HG02763 (cell line): ENCODE results near the gene NFIA.

ENCODE experiments used
- ATAC-seq: cut with Tn5 transposase; IDR thresholded peaks from one replicate; pipeline ENCODE4 v1.9.1; 2021; ENCODE audit warnings: mild to moderate bottlenecking, moderate library complexity; ENCODE audit not compliant: unreplicated experiment

The NFIA gene

DNA sequence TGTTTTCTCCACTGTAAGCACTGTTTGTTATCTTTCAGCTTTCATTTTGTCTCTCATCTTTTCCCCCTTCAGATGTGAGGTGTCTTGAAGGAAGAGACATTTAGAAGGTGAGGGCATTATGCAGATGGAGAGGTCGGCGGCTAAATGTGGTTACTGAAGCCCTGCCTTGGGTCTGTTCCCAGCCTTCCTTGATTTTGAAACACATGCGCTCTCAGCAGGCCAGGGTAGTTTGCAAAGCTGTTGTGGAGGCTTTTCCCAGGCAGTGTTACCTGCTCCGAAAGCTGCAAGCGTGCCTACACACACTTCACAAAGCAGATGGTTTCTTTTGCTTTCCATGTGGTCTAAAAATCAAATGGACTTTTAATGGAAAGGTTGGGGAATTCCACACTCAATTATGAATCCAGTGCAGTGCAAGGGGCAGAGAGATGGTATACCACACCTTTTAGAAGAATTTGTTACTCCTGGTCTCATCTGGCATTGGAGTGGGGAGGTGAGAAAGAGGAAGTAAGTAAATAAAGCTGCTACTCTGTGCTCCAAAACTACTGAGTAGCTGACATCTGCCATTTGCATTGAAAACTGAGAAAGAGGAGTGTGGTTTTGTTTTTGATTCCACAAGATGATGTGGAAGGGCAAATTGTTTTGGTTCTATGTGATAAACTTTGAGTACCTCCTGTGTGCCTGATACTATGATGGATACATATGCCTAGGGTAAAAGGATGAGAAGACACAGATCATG, 91.9 kb downstream of the NFIA start:
- ATAC-seq: no peak

DNA sequence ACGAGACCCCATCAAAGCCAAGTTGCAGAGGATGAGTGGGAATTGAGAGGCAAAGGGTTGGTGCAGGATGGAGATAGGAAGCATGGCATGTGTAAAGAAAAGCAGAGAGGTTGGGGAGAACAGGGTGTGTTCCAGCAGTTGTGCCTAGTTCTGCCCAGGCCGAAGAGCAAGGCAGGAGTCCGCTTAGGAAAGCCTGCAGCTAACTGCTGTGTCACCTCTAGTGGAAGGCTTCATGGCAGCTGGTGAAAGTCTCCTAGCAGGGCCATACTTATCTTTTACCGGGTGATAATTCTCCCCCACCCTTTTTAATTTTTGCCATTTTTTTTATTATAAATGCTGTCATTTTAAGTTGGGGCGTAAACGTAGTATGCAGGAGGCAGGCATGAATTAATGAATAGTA, 93.6 kb downstream of the NFIA start:
- no peak for ATAC-seq

DNA sequence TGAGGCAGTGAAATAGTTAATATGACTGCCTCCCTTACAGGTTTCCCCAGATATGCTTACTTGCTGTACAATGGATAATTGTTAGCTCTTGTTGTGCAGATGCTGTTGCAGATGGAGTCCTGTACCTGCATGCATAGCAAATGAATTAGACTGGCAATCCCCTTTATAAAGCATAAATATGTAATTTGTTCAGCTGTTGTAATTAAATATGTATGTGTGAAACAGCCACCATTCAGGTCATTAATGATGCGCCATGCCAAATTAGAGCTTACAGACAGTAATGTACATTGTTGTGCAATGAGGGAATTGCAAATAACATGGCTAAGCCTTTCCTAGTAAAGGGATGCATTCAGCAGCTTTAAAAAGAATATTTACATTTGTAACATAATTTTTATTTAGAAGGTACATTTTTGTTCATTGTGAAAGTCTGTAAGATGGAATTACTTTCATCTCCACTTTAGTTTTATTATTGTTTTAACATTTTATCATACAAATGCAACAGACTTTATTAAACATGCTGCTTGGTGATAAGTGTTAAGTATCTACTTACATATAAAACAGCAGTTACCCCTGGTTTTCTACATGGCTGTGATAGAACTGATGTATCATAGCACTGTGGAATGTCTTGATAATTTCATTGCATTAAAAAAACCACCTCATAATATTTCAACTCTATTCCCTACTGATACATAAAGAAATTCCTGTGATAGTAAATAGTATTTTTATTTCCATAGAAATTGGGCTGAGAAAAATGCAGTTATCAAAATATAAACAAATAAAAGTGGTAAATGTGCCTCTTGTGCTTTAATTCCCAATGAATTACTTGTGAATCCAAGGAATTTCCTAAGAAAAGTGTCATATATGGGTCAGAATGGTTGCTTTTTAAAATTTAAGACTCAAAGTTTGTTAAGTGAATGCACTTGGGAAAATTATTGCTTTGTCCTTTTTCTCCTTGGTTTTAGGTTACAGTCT, 99.0 kb downstream of the NFIA start:
- no peak for ATAC-seq

DNA sequence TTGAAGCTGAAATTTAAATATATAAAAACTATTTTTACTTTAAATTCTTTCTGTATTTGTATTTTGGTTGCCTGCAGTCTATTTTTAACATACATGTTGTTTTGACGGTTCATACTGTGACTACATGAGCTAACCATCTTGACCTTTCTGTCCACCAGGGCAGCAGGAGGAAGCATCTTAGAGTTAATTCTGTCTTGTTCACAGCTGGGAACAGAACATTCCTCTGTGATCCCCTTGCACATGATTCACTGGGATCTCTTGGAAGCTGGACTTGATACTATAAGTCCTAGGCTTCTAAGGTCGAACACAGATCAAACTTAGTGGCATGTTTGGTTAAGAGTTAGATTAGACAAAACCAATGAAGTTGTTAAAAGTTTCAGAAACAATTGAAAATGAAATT, 99.7 kb downstream of the NFIA start:
- ATAC-seq: no peak

DNA sequence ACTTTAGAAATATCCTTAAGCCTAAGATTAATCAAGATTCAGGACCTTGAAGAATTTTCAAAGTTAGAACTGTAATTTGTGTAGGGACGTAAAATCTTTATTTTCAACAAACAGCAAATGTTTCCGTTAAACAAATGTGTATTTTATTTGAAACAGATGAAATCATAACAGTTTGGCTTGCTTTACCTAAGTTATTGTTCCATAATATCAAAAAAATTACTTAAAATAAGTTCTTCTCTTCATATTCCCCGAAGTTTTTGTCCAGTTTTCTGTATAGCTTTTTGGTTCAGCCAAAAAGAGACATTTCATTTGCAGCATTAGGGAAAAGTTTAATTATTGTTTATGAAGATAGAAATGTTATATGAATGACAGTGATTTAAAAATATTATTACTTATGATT, 100.1 kb downstream of the NFIA start:
- no peak for ATAC-seq

DNA sequence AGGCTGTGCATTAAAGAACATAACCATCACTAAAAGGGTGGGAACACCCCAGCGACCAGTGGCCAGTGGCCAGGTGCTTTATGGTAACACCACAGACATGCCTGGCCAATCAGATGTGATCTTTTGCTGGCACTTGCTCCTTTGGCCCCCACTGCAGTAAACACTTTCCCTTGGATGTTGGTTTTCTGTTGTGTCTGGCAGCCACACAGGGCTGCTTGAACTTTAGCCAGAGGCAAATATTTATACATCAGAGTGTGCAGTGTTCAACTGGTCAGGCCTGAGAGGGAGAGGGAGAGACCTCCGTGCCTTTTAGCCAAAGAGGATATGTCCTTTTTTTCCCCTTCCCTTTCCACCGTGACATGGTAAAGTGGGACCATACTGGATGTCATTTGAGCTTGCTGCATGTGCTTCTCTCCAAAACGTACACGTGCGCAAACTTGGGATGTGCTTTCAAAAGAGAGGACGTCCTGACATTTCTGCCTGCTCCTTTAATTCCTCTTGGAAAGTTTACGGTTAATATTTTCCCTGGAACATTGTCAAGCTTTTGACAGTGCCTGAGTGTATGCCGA, 101.2 kb downstream of the NFIA start:
- no peak for ATAC-seq

DNA sequence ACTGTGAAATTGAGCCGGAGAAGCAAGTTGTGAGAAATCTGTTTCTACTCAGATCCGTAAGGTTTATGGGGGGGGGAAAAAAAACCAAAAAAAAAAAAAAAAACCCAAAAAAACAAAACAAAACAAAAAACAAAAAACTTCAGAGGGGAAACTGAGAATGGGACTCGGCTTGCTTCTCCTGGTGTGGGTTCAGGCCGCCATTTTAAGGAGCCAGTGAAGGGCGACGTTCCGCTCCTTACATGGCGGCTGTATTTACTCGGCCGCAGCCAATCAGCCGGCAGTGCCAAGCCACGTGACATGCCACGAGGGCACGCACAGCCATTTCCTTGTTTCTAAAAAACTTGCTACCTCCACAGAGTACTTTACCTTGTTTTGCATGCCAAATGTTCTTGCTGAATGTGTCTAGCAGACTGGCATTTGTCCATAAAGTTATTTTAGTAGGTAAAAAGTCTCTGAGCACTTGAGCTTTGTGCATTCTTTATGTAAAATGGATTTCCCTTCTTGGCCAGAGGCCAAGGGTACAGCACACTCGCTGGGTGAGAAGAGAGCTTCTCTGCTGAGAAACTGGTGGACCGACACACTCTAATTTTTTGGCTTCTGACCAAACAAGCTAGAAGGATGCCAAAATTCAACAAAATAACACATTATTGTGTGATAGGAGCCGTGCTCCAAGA, 101.8 kb downstream of the NFIA start:
- ATAC-seq: no peak

DNA sequence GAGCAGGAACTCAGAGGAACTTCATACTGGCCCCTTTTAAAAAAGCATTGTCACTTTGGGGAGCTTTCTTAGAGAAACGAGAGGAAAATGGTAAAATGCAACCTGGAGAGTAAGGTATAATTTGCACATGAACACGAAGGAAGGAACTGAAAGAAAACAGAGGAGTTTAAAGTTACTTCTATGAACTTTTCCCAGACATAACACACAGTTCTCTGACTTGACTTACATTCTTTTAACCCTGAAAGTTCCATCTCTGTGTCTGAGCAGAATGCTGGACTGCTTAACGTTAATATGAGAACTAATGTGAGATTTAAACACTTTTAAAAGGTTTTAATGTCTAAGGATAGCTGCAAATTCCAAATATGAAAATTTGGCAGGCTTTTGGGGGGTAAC, 102.3 kb downstream of the NFIA start:
- no peak for ATAC-seq

DNA sequence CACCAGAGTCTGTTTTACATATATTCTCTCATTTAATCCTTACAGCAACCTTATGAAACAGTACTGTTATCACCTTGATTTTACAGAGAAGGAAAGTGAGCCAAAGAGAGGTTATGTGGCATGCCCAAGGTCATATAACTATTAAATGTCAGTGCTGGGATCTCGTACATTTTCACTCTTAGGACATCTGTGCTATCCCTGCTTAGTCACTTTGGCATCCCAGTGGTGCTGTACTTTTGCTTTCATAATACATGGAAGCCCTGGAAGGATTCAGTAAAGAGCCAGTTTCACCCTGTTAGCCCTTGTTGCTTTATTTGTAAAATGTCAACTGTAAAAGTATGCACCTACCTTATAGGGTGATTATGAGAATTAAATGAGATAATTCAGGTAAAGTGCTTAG, 104.4 kb downstream of the NFIA start:
- ATAC-seq: no peak

DNA sequence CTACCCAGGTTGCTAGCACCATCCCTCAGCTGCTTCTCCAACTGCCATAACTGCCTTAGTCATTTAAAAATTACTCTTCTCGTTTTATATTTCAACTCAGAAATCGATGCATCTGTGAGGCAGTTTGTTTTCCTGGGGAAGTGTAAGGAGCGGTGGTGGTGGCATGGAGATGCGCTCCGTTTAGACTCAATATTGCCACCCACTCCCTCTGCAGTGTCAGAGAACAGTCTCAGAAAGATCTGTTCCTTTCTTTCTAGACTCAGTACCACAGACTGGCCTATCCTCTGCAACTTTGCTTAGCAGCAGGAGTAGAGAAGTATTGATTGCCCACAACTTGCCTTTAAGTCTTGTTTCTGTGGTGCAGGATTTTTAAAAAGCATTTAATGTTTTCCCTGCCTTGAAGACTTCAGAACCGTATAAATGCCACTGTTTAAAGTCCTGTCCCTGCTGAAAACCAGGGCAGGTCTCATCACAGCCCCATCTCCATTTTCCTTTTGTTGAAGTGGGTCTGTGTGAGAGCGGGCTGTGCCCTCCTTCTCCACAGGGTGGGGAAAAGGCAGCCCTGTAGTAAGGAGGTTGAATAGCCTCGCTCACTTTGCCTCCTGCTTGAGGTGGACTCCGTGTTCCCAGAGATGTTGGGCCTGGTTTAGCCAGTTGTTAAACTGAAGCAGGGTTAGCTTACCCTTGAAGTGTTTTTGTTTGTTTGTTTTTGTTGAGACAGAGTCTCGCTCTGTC, 105.2 kb downstream of the NFIA start:
- no peak for ATAC-seq

DNA sequence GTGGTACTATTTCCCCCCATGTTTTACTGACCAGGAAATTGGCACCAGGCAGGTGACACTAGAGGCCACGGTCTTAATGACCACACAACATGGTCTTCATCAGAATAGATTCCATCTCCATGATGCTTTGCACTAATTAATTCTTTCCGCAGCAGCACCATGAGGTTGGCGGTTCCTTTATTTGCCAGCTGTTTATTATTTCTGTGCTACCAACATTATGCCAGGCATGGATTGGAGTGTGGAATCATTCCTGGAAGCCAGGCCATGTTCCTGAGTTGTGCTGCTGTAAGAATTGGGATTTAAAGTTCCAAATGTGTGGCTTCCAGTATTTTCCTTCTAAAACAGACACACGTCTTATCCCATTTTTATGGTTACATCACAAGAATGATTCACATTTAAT, 107.8 kb downstream of the NFIA start:
- no peak for ATAC-seq

DNA sequence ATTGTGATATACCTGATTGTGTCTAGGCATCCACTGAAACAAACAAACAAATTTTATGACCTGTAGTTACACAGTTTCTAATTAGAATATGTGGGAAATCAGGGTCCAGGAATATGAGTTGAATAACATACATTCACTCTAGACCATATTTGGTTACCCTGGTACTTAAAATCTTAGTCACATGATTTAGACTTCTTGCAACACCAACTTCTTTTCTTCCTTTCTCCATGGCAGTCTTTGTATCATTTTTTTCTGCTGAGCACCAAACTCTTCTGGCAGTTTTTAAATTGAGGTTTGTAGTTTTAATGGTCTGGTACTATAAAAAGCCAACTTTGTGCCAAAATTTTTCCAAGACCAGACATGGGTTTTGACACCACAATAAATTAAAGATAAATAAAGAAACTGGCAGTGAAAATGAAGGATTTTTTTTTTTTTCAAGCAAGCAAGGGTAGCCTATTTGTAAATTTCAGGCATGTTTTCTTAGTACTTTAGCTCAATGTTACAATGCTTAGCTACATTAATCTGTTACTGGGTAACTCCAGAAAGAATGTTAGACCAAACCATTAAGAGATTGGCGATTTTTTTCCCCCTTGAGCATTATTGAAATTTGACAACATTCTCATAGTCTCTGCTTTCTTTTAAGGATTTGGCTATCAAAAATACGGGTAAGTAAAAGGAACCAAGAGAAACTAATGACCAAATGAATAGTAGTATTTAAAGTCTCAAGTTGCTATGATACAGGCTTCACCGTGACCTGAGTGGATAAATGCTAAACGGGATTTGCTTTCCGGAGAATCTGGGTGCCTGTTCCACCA, 108.5 kb downstream of the NFIA start:
- no peak for ATAC-seq

DNA sequence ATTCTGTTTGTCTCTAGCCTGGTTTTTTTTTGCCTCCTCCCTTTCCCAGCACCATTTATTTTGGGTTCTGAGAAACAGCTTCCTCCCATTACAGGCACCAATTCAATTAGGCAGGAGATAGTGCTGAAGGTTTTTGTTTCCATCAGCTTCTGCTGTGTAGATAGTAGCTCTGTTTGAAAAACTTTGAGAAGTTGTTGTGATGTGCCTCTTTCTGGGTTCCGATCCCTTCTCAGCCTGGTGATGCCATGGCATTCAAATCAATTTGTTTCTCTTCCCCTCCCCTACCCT, 109.0 kb downstream of the NFIA start:
- no peak for ATAC-seq

DNA sequence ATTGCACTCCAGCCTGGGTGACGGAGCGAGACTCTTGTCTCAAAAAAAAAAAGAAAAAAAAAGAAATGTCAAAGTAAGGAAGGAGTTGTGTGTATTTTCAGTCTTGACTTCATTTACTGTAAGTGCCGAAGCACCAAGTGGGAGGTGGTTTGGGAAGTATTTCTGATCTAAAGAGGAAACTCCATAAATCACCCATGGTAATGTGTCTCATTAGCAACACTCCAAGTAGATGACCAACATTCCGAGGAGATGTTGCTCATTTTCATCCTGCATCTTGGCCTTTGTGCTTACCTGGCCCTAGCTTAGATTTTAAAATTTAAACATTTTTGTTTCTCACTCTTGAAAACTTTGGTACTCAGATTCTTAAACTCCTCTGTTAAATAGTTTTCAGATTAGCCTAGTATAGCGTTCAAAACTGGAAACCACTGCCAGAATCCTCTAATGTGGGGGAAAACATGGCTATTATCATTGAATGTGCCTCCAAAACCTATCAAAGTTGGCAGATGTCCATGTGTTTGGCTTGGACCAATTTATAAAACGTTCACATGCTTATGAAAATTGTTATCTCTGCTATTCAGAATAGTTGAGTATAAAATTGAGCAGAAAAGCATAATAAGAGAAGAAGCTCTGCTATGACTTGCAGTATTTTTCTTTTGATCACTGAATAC, 110.4 kb downstream of the NFIA start:
- no peak for ATAC-seq

DNA sequence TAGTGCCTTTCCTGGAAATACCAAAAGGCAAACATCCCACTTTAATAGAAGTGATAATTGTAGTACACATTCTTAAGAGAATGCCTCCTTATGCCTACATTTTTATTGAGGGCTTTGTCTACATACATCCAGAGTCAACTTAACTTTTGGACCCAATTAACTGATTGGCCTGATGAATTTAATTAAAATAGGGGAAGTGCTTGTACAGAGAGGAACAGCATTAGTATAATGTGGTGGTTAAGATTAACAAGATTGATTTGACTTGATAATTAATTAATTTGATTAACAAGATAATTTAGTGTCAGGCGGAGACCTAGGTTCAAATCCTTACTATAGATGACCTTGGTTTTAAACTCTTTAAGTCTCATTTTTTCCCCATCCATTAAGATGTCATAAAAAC, 111.4 kb downstream of the NFIA start:
- ATAC-seq: no peak

DNA sequence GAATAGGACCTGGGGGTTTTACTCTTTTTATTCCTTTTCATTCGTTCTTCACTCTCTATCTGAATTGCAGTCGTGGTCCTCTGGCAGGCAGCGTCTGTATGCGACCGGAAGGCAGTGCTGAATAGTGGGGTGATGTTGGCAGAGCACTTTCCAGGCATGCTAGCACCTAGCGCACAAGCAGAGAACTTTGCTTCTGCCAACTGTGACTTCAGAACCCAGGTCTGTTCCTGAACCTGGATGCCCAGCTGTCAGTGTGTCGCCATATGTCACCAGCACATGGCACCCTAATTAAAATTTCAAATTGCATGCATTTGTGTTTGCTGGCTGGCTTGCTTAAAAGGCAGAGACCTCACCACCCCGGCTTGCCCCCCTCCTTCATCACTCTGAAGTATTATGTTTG, 116.2 kb downstream of the NFIA start:
- no peak for ATAC-seq

DNA sequence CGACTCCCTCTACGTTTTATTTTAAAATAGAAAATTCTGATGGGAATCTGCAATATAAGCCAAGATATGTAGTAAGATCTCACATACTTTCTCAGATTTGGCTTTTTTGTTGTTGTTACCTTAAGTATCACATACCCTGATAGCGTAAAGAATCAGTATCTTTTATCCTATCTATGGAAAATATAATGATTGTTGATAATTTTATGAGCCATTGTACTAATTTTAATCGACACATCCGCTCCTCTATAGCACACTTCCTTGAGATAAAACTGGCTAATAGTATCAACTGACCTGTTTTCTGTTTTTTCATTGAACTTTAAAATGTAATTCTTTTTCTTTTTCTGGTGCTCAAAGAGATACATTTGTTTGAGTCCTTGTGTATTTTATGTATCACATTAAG, 118.7 kb downstream of the NFIA start:
- no peak for ATAC-seq

DNA sequence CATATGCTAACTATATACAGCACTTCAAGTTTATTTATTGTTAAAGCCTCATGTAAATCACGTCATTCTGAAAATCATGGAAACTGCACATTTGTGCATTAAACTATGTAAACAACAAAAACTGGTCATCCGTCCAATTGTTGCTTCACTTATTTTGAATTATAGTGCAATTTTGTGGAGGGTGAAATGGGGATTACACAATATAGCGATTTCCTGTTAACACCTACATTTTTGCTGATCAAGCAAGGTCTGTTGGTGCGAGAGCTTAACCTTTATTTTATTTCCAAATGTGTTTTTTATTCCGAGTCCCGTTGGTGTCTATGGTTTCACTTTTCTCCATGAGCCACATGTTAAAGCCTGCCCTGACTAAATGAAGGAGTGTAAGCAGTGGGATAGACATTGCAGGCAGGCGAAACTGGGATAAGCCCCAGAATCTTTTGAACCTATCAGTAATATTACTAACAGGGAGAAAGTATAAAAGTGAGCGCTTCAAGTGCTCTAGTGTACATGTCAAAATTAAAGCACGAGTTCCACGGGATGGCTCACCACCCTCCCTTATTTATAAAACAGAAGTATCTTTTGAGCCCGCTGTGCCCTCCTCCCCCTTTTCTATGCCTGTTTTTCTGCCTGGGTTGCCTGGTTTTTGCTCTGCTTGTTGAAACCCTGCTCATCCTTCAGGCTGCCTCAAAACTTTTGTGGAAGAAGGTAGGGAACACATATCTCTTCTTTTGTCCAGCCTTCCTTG, 120.7 kb downstream of the NFIA start:
- ATAC-seq: no peak

DNA sequence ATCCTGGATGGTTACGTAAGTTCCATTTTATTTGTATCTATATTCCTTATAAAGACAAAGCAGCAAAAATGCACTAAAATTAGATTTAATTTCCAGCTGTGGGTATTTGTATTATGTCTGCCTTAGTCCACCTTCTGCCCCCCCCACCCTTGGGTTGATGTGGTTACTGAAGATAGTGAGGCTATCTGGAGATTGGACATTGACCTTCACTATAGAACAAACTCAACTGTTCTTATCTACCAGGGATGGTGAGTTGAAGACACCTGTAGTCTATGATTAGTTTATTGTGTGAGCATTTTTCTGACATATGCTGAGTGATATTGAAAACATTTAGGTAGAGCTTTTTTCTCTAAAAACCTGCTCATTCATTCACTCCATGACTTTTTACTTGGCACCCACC, 122.2 kb downstream of the NFIA start:
- no peak for ATAC-seq
